Prostate gland (tissue), 2 donors: ENCODE measurements around the gene ACTRT2. TPM values are rescaled to one million over a fixed set of nuclear protein-coding genes. Genes with fewer than 3 reads are reported as not detected.

Experiments used
- DNase-seq: peaks from one replicate; pipeline ENCODE4 v3.0.0-alpha.2; 2019; ENCODE audit warnings: low spot score
- H3K27ac ChIP-seq, 2 donors: fragments of 200-600 bp; sonication (generic); 2 replicates each; pipeline ENCODE4 v1.5.1; 2017 to 2019
- H3K27me3 ChIP-seq: fragments of 200-600 bp; sonication (generic); replicated peaks from 2 replicates; pipeline ENCODE4 v1.5.1; 2019; ENCODE audit not compliant: insufficient read depth
- H3K36me3 ChIP-seq, 2 donors: fragments of 200-600 bp; sonication (generic); 1 replicate in 1 of 2; 2 replicates in 1 of 2; pipeline versions ENCODE4 v1.5.1 to v1.8.1; 2017 to 2019
- H3K4me1 ChIP-seq: fragments of 200-600 bp; sonication (generic); replicated peaks from 2 replicates; pipeline ENCODE4 v1.5.1; 2019
- H3K4me3 ChIP-seq, 2 donors: fragments of 200-600 bp; sonication (generic); 2 replicates each; pipeline ENCODE4 v1.5.1; 2017 to 2019
- H3K9me3 ChIP-seq: fragments of 200-600 bp; sonication (generic); 2 replicates; pipeline ENCODE4 v1.5.1; 2017
- POLR2A ChIP-seq: fragments of 450-650 bp; IDR thresholded peaks from one replicate; pipeline ENCODE4 v1.6.1; 2016; ENCODE audit warnings: antibody characterized with exemption, mild to moderate bottlenecking
- POLR2AphosphoS5 ChIP-seq: sonication (generic); formaldehyde crosslinking; IDR thresholded peaks from one replicate; pipeline ENCODE4 v1.6.1; 2017; ENCODE audit warnings: antibody characterized with exemption
- WGBS: methylation state at CpG from one replicate; pipeline ENCODE4 v1.1.5; 2018; 5-methylcytosine and 5-hydroxymethylcytosine counted together
- intact Hi-C: fragments of 100-400 bp; cut with DNase I; formaldehyde crosslinking; loops from one replicate; pipeline ENCODE4 v1.14.2; 2022
- total RNA-seq, 2 donors: library from RNA; depleted of rRNA; stranded (reverse); fragments of >200 nt; gene quantifications; one replicate each; pipeline ENCODE4 v1.1.0, GENCODE V29; 2016
- TF ChIP-seq, protein P1 (sequence below), 4 experiments: fragments of 200-600 bp in 2 of 4; fragments of 450-650 bp in 2 of 4; sonication (generic) in 2 of 4; IDR thresholded peaks; 1 replicate in 3 of 4; 2 replicates in 1 of 4; pipeline ENCODE4 v1.5.1; 2016 to 2019; ENCODE audit warnings: antibody characterized with exemption in 4 of 4, mild to moderate bottlenecking in 2 of 4, moderate library complexity in 2 of 4

Gene ACTRT2
- total RNA-seq, 2 donors from 2014 or later = 7.2 TPM; not detected in 1

DNA sequence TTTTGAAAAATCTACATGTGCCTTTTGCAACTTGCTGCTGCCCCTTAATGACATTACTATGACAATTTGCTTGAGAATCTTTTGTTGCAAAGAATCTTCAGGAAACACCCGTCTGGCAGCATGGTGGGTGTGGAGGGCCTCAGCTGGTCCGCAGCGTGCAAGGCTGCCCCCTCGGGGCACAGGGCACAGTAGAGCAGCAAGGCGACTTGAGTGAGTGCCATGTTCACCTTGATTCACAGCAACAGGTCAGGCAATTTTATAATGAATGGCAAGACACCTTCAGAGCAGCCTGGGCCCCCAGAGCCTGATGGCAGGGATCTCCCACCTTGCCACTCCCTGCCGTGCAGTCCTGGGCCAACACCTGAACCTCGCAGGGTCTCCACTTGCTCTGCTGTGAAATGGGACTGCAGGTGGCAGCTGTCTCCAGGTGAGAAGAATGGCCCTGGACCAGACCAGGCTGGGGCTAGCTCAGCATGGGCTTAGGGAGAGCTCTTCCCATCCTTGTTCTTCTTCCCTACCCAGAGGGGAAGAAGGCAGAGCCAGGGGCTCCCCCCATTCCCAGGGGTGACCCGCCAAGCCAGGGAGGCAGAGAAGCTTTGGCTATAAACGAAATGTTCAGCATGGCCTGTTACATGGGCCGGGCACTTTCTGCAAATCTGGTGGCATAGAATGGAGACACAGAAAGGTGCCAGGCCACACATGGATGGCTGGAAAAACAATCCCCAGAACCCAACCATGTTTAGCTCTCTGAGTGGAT lies 34.5 kb upstream of the ACTRT2 start:
- Histone ChIP-seq H3K27me3 (peaks cover 3% of the 10 kb centered on the region), H3K4me3 (no peak overlapping the region), H3K4me1 (no peaks in the 10 kb centered on the region), H3K36me3 (no peaks in the 10 kb centered on the region), H3K27ac (no peak overlapping the region), H3K9me3 (no peaks in the 10 kb centered on the region)
- WGBS = 91% methylated on average over 10 of the region's 10 CpGs
- intact Hi-C loops = no loop called here
- DNase-seq = no peak
- TF ChIP-seq, protein P1, sequence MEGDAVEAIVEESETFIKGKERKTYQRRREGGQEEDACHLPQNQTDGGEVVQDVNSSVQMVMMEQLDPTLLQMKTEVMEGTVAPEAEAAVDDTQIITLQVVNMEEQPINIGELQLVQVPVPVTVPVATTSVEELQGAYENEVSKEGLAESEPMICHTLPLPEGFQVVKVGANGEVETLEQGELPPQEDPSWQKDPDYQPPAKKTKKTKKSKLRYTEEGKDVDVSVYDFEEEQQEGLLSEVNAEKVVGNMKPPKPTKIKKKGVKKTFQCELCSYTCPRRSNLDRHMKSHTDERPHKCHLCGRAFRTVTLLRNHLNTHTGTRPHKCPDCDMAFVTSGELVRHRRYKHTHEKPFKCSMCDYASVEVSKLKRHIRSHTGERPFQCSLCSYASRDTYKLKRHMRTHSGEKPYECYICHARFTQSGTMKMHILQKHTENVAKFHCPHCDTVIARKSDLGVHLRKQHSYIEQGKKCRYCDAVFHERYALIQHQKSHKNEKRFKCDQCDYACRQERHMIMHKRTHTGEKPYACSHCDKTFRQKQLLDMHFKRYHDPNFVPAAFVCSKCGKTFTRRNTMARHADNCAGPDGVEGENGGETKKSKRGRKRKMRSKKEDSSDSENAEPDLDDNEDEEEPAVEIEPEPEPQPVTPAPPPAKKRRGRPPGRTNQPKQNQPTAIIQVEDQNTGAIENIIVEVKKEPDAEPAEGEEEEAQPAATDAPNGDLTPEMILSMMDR (IDR thresholded peaks at IDR 0.05) = no peak
- TF ChIP-seq POLR2A (no peak), POLR2AphosphoS5 (no peak)

DNA sequence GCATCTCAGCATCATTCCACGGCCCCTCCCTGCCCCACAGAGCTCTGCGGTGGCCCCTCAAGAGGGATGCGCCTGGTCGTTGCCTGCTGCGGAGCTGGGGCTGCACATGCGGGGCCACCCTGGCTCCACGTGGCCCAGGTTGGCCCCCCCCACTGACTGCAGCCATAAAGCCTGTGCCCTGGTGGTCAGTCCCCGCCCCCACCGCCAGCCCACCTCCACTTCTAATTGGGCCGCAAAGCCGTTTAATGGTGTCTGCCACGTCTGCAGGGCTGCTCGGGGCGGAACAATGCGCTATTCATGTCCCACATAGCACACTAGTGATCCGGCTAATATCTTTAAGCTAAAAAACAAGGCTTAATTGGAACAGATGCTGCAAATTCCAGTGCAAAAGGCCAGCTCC lies 33.5 kb upstream of the ACTRT2 start:
- Histone ChIP-seq H3K27me3 (peaks cover 2% of the 10 kb centered on the region), H3K27ac (no peak overlapping the region), H3K4me1 (no peaks in the 10 kb centered on the region), H3K9me3 (no peaks in the 10 kb centered on the region), H3K4me3 (no peak overlapping the region), H3K36me3 (no peaks in the 10 kb centered on the region)
- 64% methylated on average over 16 of the region's 16 CpGs for WGBS
- no peak for TF ChIP-seq POLR2AphosphoS5
- TF ChIP-seq POLR2A = no peak
- TF ChIP-seq, protein P1 (IDR thresholded peaks at IDR 0.05) = no peak
- no peak for DNase-seq
- intact Hi-C loops = no loop called here

DNA sequence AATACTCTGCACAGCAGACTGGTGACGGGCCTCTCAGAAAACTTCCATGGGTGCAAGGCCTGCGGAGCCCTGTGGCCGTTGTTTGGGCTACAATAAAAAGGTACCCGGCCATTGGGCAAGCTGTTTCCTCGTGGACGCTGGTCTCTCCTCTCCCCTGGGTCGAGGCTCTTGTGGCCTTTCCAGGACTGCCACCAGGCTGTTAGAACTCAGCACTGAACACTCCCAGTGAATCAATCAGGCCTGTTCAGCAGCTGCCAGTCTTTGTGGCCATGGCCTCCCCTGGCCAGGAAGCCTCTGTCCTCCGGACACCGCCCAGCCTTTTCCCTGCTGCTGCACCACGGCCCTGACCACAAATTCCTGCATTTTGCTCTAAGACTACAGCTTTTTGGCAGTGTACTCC lies 33.0 kb upstream of the ACTRT2 start:
- DNase-seq = no peak
- intact Hi-C loops = no loop called here
- H3K4me3 ChIP-seq = no peak overlapping the region
- no peaks in the 10 kb centered on the region for H3K36me3 ChIP-seq
- no peaks in the 10 kb centered on the region for H3K4me1 ChIP-seq
- H3K27me3 ChIP-seq = peaks cover 2% of the 10 kb centered on the region
- TF ChIP-seq POLR2AphosphoS5 (no peak), POLR2A (no peak)
- TF ChIP-seq, protein P1 (IDR thresholded peaks at IDR 0.05) = no peak
- H3K9me3 ChIP-seq = no peaks in the 10 kb centered on the region
- WGBS = 77% methylated on average over 10 of the region's 10 CpGs
- no peak overlapping the region for H3K27ac ChIP-seq

DNA sequence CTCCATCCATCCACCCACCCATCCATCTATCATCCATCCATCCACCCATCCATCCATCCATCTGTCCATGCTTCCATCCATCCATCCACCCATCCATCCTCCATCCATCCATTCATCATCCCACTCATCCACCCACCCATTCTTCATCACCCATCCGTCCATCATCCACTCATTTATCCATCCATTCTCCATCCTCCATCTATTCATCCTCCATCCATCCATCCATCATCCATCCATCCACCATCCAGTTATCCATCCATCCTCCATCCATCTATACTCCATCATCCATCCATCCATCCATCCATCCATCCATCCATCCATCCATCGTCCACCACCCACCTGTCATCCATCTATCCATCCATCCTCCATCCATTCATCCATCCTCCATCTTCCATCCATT lies 32.1 kb upstream of the ACTRT2 start:
- H3K36me3 ChIP-seq = no peaks in the 10 kb centered on the region
- H3K4me1 ChIP-seq = no peaks in the 10 kb centered on the region
- H3K27ac ChIP-seq = no peak overlapping the region
- 89% methylated on average over 2 of the region's 2 CpGs for WGBS
- H3K27me3 ChIP-seq = peaks cover 2% of the 10 kb centered on the region
- H3K9me3 ChIP-seq = no peaks in the 10 kb centered on the region
- no peak for DNase-seq
- intact Hi-C loops = no loop called here
- TF ChIP-seq, protein P1 (IDR thresholded peaks at IDR 0.05) = no peak
- no peak for TF ChIP-seq POLR2A
- TF ChIP-seq POLR2AphosphoS5 = no peak
- no peak overlapping the region for H3K4me3 ChIP-seq

DNA sequence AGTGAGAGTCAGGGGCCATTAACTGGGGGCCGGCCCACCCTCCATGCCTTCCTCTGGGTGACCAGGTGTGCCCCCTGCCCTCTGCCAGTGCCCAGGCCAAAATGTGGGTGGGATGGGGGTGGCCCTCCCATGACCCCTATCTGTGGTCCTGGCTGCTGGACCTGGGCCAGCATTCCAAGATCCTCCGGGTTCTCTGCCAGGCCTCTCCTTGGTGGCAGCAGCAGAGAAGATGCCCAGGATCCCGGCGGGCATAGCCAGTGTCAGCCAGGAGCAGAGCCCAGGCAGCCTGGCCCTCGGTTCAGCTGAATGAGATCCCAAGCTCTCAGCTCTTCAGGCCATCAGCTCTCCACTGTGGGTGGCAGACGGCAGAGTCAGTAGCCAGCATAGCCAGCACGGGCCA lies 31.3 kb upstream of the ACTRT2 start:
- intact Hi-C loops = no loop called here
- no peak for TF ChIP-seq POLR2AphosphoS5
- 83% methylated on average over 7 of the region's 7 CpGs for WGBS
- no peak overlapping the region for H3K4me3 ChIP-seq
- no peak overlapping the region for H3K27ac ChIP-seq
- no peaks in the 10 kb centered on the region for H3K4me1 ChIP-seq
- H3K9me3 ChIP-seq = no peaks in the 10 kb centered on the region
- H3K36me3 ChIP-seq = no peaks in the 10 kb centered on the region
- H3K27me3 ChIP-seq = peaks cover 2% of the 10 kb centered on the region
- DNase-seq = no peak
